HG03280 (cell line): ENCODE data around the gene KSR1.
"Not testable (repeated sequence)": the region's sequence is repeated elsewhere in the genome, so short reads cannot be mapped to it uniquely, and the experiment has no call there.

Experiments used
- ATAC-seq: cut with Tn5 transposase; IDR thresholded peaks from one replicate; pipeline ENCODE4 v1.9.1; 2021; ENCODE audit warnings: mild to moderate bottlenecking, moderate library complexity; ENCODE audit not compliant: unreplicated experiment

Gene KSR1

GRCh38 chr17:27491713-27492190 is 35.5 kb downstream of the KSR1 start:
- no peak for ATAC-seq

- no peak for ATAC-seq
These were observed 36.2 kb downstream of the KSR1 start for GRCh38 chr17:27492470-27492869.

GRCh38 chr17:27493088-27493487 is 36.8 kb downstream of the KSR1 start:
- no peak for ATAC-seq

GRCh38 chr17:27494192-27495091 is 38.2 kb downstream of the KSR1 start:
- ATAC-seq, result no peak

GRCh38 chr17:27495460-27495859 is 39.2 kb downstream of the KSR1 start:
- no peak for ATAC-seq

GRCh38 chr17:27496005-27496404 is 39.8 kb downstream of the KSR1 start:
- ATAC-seq, result no peak

- no peak for ATAC-seq
These were observed 40.2 kb downstream of the KSR1 start for GRCh38 chr17:27496437-27496943.

GRCh38 chr17:27496971-27497370 is 40.7 kb downstream of the KSR1 start:
- ATAC-seq, result no peak

- no peak for ATAC-seq
These were observed 41.4 kb downstream of the KSR1 start for GRCh38 chr17:27497696-27498095.

GRCh38 chr17:27498615-27499309 is 42.5 kb downstream of the KSR1 start:
- no peak for ATAC-seq

GRCh38 chr17:27499451-27500265 is 43.4 kb downstream of the KSR1 start:
- ATAC-seq, result no peak

GRCh38 chr17:27501338-27501737 is 45.1 kb downstream of the KSR1 start:
- not testable (repeated sequence) for ATAC-seq

- ATAC-seq, result no peak
These were observed 46.5 kb downstream of the KSR1 start for GRCh38 chr17:27502526-27503324.

- ATAC-seq, result no peak
These were observed 47.4 kb downstream of the KSR1 start for GRCh38 chr17:27503611-27504010.

- ATAC-seq, result no peak
These were observed 48.1 kb downstream of the KSR1 start for GRCh38 chr17:27504188-27504995.

GRCh38 chr17:27506348-27507218 is 50.3 kb downstream of the KSR1 start:
- no peak for ATAC-seq

GRCh38 chr17:27511168-27511883 is 55.1 kb downstream of the KSR1 start:
- ATAC-seq, result no peak

GRCh38 chr17:27512031-27512430 is 55.8 kb downstream of the KSR1 start:
- ATAC-seq, result no peak
